ENCODE results near the gene USP28.

DNA sequence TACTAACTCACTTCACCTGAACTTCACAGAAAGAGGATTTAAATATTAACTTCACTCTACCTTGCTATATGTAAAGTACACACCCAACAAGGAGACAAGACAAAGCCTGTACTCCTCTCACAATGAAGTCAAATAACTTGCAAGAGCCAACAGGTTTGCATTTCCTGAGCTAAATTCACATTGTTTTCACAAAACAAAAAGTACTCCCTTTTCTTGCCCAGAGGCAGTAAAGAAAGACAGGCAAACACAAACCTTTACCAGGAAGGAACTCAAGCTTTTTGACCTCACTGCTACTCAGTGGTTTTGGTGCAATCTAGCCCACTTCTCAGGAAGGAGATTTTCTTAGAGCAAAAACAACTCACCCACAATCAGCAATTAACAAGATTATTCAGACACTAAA lies 15.7 kb downstream of the USP28 start:
- TF ChIP-seq, protein P1, sequence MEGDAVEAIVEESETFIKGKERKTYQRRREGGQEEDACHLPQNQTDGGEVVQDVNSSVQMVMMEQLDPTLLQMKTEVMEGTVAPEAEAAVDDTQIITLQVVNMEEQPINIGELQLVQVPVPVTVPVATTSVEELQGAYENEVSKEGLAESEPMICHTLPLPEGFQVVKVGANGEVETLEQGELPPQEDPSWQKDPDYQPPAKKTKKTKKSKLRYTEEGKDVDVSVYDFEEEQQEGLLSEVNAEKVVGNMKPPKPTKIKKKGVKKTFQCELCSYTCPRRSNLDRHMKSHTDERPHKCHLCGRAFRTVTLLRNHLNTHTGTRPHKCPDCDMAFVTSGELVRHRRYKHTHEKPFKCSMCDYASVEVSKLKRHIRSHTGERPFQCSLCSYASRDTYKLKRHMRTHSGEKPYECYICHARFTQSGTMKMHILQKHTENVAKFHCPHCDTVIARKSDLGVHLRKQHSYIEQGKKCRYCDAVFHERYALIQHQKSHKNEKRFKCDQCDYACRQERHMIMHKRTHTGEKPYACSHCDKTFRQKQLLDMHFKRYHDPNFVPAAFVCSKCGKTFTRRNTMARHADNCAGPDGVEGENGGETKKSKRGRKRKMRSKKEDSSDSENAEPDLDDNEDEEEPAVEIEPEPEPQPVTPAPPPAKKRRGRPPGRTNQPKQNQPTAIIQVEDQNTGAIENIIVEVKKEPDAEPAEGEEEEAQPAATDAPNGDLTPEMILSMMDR (IDR thresholded peaks at IDR 0.05), result no peak
- no peak for TF ChIP-seq POLR2A (IDR thresholded peaks at IDR 0.05)
